Measurements from ENCODE around the gene EYS.
"Not testable (repeated sequence)": the region's sequence is repeated elsewhere in the genome, so short reads cannot be mapped to it uniquely, and the experiment has no call there.

EYS gene

DNA sequence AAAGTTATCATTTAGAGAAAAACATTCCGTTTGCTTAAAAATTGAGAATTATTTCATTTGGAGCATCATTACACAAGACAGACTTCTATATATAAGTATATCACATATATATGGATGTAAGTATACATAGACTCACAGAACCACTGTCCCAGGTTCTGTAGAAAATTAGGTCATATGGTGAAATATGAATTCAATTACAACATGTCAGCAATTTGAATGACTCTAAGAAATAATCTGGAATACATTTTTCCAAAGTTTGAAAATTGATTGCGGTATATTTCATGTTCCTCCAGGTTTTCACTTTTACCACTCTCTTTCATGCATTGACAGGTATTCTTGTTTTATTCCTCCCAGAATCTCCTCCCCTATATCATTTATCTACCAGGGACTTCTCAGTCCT is 1179.1 kb downstream of the EYS start:
- DNase-seq = no peak

DNA sequence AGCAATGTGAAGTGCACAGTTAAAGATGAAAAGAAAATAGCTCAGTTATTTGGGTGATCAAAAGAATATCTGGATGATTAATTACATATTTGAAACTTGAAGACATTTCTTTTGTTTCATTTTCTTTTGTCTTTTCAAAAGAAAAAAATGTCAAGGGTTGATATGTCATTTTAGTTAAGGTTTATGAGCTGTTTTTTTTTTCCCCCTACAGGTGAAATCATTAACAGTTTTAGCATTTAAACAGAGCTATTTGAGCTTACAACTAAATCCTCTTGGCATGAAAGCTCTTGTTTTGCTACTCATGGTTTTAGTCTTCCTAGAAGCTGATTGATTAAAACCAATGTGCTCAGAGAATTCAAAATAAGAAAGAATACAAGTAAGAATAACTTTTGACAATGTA is 1184.2 kb downstream of the EYS start:
- no peak for DNase-seq

DNA sequence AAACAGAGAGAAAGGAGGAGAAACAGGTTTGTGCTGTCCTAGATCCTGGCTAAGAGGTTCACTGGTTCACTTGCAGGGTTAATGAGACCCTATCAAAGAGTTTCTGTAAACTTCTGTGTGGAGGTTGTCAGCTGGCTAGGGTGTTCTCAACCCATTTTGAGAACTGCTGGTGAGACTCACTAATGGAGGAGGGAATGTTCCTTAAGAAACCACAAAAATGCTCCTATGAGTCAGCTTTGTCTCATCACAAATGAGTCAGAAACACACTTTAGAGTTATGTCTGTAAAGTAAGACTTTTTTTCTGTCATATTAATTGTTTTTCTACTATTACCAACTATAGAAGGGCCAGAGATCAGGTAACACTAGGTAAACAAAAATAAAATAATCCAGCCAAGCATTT is 1187.0 kb downstream of the EYS start:
- DNase-seq = no peak

DNA sequence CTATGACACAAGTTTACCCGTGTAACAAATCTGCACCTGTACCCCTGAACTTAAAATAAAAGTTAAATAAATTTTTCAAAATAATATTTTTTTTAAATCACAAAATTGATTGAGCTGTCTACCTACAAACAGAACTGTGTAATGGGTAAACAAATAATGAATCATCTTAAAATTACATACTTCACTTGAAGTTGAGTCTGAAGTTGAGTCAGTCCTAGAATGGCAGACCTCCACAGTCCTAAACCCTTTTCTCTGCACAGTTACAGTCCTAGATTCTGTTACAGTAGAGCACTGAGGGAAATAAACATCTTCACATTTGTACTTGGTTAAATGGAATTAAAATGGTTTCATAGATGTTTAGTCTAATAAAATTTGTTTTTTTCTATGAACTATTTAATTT is 1190.6 kb downstream of the EYS start:
- no peak for DNase-seq

DNA sequence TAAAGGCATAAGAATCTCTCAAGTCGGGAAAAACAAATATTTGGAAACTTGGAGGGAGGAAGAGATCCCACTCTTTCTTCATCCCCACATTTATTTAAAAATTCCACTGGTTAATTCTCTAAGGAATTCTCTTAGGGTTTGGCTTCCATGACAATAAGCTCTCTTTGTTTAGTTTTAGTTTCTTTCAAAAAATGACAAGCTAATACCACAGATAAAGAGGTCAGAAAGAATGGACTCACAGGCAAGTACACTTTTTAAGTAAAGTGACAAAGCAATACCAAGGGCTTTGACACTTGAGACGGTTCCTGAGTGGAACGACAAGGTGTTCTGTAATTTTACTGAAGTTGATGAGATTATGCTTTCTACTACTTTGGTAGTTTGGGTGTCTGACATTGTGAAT is 1199.4 kb downstream of the EYS start:
- DNase-seq = no peak

DNA sequence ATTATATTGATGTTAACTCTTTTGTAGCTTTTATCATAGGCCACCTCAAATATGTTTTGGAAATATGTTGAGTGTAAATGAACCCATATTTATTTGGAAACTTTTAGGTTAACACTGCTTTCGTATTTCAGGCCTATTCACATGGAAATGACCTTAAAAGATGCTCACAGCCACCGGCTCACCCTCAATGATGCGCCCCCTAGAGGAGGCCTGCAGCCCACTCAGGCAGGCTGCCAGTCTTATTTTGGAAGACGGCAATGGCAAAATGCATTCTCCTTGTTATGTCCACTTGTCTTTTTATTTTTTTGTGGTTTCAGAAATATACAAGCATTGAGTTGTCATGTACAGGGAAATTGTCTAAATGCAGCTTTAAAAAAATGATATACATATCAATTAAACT is 1201.7 kb downstream of the EYS start:
- DNase-seq = no peak

DNA sequence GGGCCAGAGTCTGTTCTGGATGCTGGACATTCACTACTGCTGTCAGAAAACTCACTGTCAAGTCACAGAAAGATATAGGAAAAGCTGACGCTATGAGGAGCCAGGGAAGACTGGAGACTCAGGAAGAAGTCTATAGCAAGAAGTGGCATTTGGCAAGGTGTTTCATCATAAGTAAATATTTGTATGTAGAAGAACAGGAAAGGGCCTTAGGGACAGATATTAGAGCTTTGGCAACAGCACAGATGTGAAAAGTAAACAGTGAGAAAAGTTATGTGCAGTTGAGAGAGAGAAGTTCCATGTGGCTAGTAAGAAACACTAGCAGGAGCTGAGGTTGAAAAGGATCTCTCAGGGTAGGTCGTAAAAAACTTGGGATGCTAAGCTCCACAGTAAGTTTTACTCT is 1202.5 kb downstream of the EYS start:
- no peak for DNase-seq

DNA sequence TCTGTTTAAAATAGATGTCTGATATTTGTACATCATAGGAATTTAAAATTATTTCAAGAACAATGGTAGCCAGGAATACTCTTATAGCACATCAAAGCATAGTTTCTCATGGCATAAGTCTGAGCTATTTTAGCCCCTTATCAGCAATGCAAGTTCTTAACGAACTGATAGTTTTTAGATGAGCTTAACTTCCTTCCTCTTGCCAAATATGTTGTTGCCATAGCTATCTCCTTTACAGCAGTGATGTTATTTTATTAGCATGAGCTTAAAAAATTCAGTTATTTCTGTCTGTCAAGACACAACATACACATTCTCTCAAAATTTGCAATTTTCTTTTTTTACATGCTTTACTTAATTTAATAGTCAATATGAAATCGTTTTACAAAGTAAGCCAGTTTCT is 1204.2 kb downstream of the EYS start:
- DNase-seq = no peak

DNA sequence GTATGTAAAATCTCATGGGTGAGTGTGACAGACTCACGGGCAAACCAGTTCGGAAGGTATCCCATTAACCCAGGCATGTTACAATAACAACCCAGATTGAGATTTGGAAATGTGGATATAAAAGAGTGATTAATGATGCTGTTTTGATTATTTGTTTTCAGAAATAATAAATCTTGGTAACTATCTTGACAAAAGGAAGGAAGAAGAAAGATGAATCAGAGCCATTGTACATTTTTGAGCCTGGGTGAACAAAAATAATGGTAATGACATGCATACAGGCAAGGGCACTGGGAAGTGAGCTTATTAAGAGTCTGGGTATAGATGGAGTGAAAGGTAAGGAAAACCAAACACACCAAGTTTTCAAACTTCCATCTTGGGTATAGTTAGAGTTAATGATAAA is 1209.4 kb downstream of the EYS start:
- no peak for DNase-seq

DNA sequence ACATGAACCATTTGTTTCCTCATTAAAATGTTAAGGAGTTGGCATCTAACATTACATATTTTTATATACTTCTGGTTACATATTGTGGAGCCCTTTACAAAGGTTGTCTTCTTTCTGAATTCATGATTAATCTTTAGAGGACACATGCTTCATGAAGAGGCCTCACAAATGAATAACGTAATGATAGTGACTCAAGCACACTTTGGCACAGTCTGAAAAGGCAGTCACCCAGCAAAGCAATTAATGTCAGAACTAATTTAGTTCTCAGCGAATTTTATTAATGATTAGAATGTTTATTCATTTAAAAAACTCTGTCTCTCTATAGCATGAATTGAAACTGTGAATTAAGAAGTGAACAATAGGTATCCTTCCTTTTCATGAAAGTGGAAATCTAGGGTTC is 1217.3 kb downstream of the EYS start:
- no peak for DNase-seq

DNA sequence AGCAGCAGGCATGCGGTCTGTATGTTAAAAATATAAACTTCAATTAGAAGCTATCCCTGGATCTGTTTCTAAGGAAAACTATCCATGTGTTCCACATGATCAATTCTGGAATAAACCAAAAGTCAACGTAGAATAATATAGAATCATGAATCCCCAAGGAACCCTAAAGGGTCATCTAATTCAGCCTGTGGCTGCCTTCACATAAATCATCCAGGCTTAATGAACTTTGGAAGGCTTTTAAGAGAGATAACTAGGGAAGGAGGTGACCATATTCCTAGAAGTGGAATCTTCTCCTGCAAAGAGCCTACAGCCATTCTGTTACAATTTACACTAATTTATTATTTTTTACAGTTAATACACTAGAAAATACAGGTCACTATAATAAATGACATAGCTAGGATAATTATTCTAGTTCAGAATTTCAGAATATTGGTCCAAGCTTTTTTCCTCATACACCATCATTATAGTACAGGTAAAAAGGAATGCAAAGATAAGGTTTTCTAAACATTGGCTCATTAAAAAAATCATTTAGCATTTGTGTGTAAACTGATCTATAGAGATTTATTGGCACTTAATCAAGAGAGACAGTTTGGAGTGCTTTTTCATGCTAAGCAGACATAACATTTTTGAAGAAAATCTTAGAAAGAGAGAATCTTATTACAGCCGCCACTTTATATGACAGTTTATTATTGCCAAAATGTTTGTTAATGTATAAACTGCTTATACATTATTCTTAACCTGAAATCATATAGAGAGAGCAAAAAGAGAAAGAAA is 1220.3 kb downstream of the EYS start:
- DNase-seq = no peak

DNA sequence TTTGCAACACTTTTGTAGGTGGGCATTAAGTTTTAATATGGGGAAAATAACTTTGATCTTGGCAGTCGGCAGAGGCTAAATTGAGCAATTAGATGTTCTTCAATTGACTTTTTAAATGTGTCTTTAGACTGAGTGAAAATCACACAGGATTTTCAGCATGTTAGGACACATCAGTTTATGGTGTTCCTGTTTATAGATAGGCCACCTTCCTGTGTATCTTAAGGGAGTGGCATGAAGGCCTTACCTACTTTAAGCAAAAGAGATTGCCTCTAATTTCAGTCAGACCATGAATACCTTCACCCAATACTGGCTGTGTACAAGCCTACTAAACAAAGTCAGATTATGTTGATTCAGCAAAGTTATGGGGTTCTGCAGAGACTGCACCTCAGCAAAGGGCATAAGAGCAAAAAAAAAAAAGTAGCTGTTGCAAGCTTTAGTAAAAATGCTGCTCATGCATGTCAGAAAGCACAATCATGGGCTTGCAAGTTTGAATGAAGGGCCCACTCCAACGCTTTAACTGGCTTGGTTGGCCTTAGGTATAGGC is 1223.0 kb downstream of the EYS start:
- DNase-seq = no peak

DNA sequence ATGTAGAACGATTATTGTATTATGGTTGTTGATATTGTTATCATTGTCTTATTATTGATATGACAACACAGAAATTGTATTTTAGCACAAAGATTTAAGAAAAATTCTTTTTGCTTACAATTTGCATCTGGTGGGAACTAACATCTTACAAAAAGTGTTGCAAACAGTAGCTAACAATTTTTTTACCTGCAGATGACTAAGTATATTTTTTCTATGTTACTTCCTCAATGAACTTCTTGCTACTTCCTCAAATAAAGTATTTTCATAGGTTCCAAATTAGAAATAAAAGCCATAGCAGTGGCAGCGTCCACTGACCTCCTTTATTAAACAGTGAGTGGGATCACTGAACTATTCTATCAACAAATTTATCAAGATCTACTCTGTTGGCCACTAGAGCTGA is 1224.4 kb downstream of the EYS start:
- no peak for DNase-seq

DNA sequence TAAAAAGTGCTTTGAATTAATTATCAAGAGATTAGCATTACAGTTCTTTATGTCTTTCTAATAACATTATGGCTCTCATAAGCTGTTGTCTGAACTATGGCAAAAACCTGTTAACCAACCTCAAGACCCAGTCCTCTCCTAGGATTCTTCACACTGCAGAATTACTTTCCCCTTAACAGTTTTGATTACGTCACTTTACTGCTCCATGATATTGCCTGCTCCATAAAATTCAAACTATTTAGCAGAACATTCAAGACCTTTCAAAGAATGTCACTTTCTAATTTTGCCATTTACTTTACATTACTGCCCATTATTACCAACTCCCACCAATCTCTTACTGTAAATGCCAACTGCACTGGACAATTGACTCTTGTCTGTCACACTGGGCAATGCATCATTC is 1227.9 kb downstream of the EYS start:
- DNase-seq = no peak

DNA sequence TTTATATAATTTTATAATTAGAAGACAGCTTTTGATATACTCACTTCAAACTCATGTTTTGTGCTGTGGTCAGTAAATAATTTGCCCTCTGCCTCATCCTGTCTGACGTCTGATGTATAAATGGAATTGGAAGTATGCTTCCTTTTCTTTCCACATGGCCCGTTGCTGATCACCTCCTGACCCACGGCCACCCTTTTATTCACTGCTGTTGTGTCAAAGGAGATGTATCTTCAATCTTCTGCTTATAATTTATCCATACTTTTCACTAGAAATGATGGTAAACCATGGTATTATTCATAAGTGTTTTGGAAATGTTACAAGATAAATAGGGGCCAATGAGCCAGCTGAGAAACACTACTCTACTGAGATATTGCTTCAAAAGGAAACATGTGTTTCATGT is 1229.6 kb downstream of the EYS start:
- no peak for DNase-seq

DNA sequence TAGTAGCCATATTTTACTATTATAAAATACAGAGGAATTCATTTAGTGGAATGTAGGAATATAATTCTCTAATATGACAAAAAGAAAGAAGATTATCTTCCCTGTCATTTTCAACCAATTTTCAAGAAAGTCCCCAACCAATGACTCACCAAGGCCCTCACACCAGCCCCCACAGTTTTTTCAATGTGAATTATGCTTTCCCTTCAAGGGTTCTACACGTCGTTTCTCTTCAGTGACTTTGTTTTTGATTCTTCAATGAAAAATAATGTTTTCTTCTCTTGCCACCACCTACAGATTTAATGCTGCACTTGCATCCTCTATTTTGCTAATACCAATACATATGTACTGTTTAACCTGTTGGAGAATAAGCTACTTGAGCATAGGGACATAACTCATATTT is 1230.1 kb downstream of the EYS start:
- no peak for DNase-seq

DNA sequence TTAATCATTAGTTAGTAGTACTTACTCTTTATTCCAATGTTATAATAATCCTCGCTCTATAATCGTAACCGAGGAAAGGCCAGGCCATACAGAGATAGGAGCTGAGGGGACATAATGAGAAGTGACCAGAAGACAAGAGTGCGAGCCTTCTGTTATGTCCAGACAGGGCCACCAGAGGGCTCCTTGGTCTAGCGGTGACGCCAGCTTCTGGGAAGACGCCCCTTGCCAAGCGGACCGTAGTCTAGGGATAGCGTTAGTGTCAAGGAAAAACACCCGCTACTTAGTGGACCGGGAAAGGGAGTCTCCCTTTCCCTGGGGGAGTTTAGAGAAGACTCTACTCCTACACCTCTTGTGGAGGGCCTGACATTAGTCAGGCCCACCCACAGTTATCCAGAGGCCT is 1237.6 kb downstream of the EYS start:
- not testable (repeated sequence) for DNase-seq

DNA sequence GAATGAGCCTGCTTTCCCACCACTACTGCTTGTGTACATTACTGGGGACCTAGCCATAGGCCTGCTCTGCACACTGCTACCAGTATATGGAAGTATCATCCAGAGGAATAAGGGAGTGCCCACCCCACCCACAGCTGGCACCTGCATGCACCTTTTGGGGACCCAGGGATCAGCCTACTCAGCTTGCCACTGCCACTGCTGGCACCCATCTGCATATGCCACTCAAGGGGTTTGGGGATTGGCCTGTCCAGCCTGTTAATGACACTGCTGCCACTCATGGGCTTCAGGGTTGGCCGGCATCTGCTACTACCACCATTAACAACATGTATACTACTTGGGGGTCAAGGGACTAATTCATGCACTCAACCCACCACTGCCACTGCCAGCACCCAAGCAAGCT is 1239.4 kb downstream of the EYS start:
- DNase-seq = no peak

DNA sequence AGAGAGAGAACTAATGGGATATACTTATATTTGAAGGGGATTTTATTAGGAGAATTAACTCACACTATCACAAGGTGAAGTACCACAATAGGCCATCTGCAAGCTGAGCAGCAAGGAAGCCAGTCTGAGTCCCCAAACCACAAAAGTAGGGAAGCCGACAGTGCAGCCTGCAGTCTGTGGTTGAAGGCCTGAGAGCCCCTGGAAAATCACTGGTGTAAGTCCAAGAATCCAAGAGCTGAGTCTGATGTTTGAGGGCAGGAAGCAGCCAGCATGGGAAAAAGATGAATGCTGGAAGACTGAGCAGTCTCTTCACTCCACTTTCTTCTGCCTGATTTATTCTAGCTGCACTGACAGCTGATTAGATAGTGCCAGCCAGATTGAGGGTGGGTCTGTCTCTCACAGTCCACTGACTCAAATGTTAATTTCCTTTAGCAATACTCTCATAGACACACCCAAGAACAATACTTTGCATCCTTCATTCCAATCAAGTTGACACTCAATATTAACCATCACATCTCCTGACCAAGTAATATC is 1247.5 kb downstream of the EYS start:
- DNase-seq = no peak

DNA sequence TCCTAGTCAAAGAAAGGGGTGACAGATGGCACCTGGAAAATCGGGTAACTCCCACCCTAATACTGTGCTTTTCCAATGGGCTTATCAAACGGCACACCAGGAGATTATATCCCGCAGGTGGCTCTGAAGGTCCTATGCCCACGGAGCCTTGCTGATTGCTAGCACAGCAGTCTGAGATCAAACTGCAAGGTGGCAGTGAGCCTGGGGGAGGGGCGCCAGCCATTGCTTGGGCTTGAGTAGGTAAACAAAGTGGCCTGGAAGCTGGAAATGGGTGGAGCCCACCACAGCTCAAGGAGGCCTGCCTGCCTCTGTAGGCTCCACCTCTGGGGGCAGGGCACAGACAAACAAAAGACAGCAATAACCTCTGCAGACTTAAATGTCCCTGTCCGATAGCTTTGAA is 1258.9 kb downstream of the EYS start:
- not testable (repeated sequence) for DNase-seq

DNA sequence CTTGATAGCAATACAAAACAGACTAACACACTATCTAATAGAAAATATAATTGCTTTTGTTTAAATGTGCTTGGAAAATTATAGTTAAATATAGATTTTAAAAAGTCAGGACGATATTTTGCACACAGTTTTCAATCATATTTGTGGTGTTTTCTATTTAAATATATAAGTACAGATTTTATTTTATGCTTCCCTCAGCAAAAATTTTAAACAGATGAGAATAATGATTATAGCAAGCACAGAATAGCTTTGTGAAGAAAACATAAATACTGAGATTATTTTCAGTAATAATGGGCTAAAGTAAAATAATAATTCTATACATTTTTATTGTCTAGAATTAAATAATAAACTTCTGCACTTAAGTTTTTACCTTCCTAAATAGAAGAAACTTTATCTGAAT is 1262.0 kb downstream of the EYS start:
- DNase-seq = no peak

DNA sequence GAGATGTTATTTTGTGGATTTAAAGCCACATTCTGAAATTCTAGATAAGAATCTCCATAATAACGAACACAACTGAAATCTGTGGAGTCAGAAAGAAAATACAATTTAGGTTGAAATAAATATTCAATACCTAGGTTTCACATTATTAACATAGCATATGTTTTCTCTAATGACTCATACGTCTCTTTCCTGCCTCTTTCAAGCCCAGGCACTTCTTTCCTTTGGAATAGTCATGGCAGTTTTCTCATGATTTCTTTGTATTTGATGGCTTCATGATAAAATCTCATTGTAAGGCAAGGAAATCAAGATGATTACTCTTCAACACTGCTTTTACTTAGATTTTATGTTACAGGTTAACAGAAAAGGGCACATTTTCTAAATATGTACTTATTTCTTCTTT is 1267.8 kb downstream of the EYS start:
- no peak for DNase-seq

DNA sequence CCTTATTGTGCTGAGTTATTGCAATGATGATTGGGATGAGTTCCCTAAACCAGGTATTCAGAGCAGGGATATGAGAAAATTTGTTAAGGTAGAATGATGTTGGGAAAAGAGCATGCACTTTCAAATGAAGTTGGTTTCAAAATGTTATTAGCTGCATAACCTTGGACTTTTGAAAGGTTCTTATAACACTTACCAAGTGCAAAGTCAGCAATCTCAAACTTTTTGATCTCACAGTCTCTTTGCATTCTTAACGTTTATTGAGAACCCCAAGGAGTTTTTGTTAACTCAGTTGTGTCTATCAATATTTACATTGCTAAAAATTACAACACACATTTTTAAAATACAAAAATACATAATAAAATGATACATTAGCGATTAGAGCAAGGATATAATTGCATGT is 1269.0 kb downstream of the EYS start:
- DNase-seq = no peak

DNA sequence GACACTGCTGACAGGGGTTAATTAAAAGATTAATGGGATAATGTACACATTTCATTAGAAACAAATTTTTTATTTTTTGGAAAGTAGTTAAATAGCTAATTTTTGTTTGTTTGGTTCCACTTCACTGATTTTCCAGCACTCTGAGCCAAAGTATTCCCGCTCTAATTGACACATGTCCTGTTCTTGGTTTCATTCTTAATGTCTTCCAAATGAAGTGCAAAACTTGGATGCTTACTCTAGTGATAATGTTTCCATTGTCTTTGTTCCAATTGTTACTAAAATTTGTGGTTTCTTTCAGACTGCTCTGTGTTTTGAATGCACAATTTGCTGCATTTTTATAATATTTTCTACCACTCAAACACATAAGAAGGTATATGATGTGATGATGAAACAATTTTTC is 1277.1 kb downstream of the EYS start:
- no peak for DNase-seq

DNA sequence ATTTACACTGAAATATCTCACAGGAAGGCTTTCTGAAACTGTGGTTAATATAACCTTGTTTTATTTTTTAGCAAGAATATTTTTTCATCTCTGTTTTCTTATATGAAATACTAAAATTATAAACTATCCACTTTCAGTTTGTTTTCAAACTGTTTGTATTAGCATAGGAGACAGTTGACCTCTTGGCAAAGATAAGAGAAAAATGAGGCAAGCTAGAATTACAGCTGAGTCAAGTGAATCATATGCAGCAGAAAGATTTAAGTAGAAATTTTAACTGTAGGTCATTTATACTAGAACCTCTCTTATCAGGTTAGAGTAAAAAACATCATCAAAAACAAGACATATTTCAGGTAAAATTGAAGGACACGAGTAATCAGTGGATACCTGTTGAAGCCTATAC is 1278.8 kb downstream of the EYS start:
- no peak for DNase-seq
